H1 (cell line): Measurements from ENCODE around the gene REG3G. TPM values are rescaled to one million over a fixed set of nuclear protein-coding genes. Genes with fewer than 3 reads are reported as not detected.

ENCODE experiments used
- CTCF ChIA-PET: fragments of 300-600 bp; sonication (Branson Sonifier 250); formaldehyde crosslinking; loops from one replicate; lab custom pipeline; 2021; ENCODE audit not compliant: partially characterized antibody; lab: Charles Lee
- POLR2A ChIA-PET: fragments of 300-600 bp; sonication (Branson Sonifier 250); formaldehyde crosslinking; loops from one replicate; lab custom pipeline; 2021; ENCODE audit warnings: inconsistent platforms; ENCODE audit not compliant: partially characterized antibody; lab: Charles Lee
- DNase-seq, 2 experiments: peaks; one replicate each; pipeline versions ENCODE4 v3.0.0 to v3.0.0-alpha.2; 2010 to 2022; ENCODE audit warnings: low spot score in 2 of 2, low read depth in 1 of 2, mixed read lengths in 1 of 2
- FAIRE-seq: peaks from 2 replicates; lab custom pipeline; 2011; peaks lifted over from hg19 to GRCh38; lab: Jason Lieb, UNC
- H2AFZ ChIP-seq: 2 replicates; pipeline ENCODE4 v1.8.1; 2012; ENCODE audit warnings: low read length, inconsistent platforms
- H2AK5ac ChIP-seq: 2 replicates; pipeline ENCODE4 v1.6.1; 2013; ENCODE audit warnings: low read depth, low read length
- H2BK120ac ChIP-seq: replicated peaks from 2 replicates; pipeline ENCODE3; 2013; ENCODE audit warnings: low read depth, low read length, inconsistent platforms
- H2BK12ac ChIP-seq: 2 replicates; pipeline ENCODE4 v1.6.1; 2013; ENCODE audit warnings: low read depth, low read length
- H2BK15ac ChIP-seq: 2 replicates; pipeline ENCODE4 v1.6.1; 2013; ENCODE audit warnings: low read length
- H2BK20ac ChIP-seq: 2 replicates; pipeline ENCODE4 v1.6.1; 2013; ENCODE audit warnings: low read length
- H2BK5ac ChIP-seq: 2 replicates; pipeline ENCODE4 v1.6.1; 2013; ENCODE audit warnings: low read depth, low read length
- H3K14ac ChIP-seq: 2 replicates; pipeline ENCODE4 v1.6.1; 2013; ENCODE audit warnings: inconsistent platforms; ENCODE audit not compliant: insufficient read length
- H3K18ac ChIP-seq: 2 replicates; pipeline ENCODE4 v1.6.1; 2013; ENCODE audit warnings: low read length; ENCODE audit errors: extremely low read depth
- H3K23ac ChIP-seq: 2 replicates; pipeline ENCODE4 v1.6.1; 2013; ENCODE audit warnings: inconsistent platforms; ENCODE audit not compliant: insufficient read length
- H3K23me2 ChIP-seq: 2 replicates; pipeline ENCODE4 v1.6.1; 2013; ENCODE audit warnings: low read depth, low read length
- H3K27ac ChIP-seq: 2 replicates; pipeline ENCODE4 v1.6.1; 2011; ENCODE audit warnings: low read depth, low read length, inconsistent platforms
- H3K27me3 ChIP-seq, 4 experiments: replicated peaks in 1 of 4; 1 replicate in 1 of 4; 2 replicates in 3 of 4; pipeline versions ENCODE4 v1.6.1 to v1.8.1; 2011 to 2013; ENCODE audit warnings: low read length in 3 of 4, mild to moderate bottlenecking in 3 of 4, inconsistent platforms in 2 of 4, mixed read lengths in 2 of 4, moderate library complexity in 1 of 4; ENCODE audit not compliant: control insufficient read depth in 3 of 4, insufficient read depth in 3 of 4; ENCODE audit errors: extremely low read depth in 1 of 4
- H3K36me3 ChIP-seq, 4 experiments: 2 replicates each; pipeline versions ENCODE4 v1.6.1 to v1.8.1; 2011 to 2013; ENCODE audit warnings: mild to moderate bottlenecking in 4 of 4, low read length in 3 of 4, moderate library complexity in 2 of 4, control low read depth in 1 of 4, inconsistent platforms in 1 of 4; ENCODE audit not compliant: insufficient read depth in 4 of 4, control insufficient read depth in 2 of 4
- H3K4ac ChIP-seq: replicated peaks from 2 replicates; pipeline ENCODE3; 2013; ENCODE audit warnings: low read length, low read depth, mixed read lengths, inconsistent platforms; ENCODE audit not compliant: insufficient read length
- H3K4me1 ChIP-seq, 4 experiments: replicated peaks in 1 of 4; 1 replicate in 1 of 4; 2 replicates in 3 of 4; pipeline versions ENCODE4 v1.6.1 to v1.8.1; 2011 to 2013; ENCODE audit warnings: low read length in 3 of 4, inconsistent platforms in 2 of 4, mixed read lengths in 1 of 4; ENCODE audit not compliant: insufficient read depth in 4 of 4, control insufficient read depth in 3 of 4
- H3K4me2 ChIP-seq, 2 experiments: 2 replicates each; pipeline versions ENCODE4 v1.6.1 to v1.8.1; 2011 to 2013; ENCODE audit warnings: low read depth in 2 of 2, low read length in 2 of 2, control low read depth in 1 of 2, inconsistent platforms in 1 of 2, mild to moderate bottlenecking in 1 of 2; ENCODE audit not compliant: insufficient read depth in 1 of 2
- H3K4me3 ChIP-seq, 4 experiments: fragments of 200-600, 300-600 bp in 1 of 4; sonication (generic), shearing (Covaris generic), sonication (Bioruptor Twin) in 1 of 4; 2 replicates each; pipeline versions ENCODE4 v1.5.1 to v1.8.1; 2011 to 2016; ENCODE audit warnings: low read length in 4 of 4, low read depth in 3 of 4, control low read depth in 2 of 4, inconsistent platforms in 2 of 4, mild to moderate bottlenecking in 2 of 4, mixed read lengths in 1 of 4, moderate library complexity in 1 of 4; ENCODE audit not compliant: insufficient read depth in 2 of 4; ENCODE audit errors: extremely low read depth in 1 of 4
- H3K56ac ChIP-seq: replicated peaks from 2 replicates; pipeline ENCODE3; 2013; ENCODE audit warnings: low read depth, mild to moderate bottlenecking, mixed read lengths, low read length, inconsistent platforms; ENCODE audit not compliant: insufficient read length
- H3K79me1 ChIP-seq: 2 replicates; pipeline ENCODE4 v1.6.1; 2013; ENCODE audit warnings: low read depth, low read length, control low read depth
- H3K79me2 ChIP-seq, 2 experiments: 2 replicates each; pipeline versions ENCODE4 v1.6.1 to v1.8.1; 2012 to 2013; ENCODE audit warnings: low read length in 2 of 2, mild to moderate bottlenecking in 2 of 2, inconsistent platforms in 1 of 2; ENCODE audit not compliant: insufficient read depth in 2 of 2, control insufficient read depth in 1 of 2
- H3K9ac ChIP-seq, 4 experiments: replicated peaks in 1 of 4; 1 replicate in 1 of 4; 2 replicates in 3 of 4; pipeline versions ENCODE4 v1.6.1 to v1.8.1; 2011 to 2013; ENCODE audit warnings: low read depth in 3 of 4, low read length in 3 of 4, control low read depth in 2 of 4, mild to moderate bottlenecking in 2 of 4, moderate library complexity in 2 of 4, inconsistent platforms in 1 of 4; ENCODE audit errors: extremely low read depth in 1 of 4
- H3K9me3 ChIP-seq, 2 experiments: 2 replicates each; pipeline versions ENCODE4 v1.6.1 to v1.8.1; 2012 to 2013; ENCODE audit warnings: mild to moderate bottlenecking in 2 of 2, moderate library complexity in 2 of 2, control low read depth in 1 of 2, inconsistent platforms in 1 of 2, low read depth in 1 of 2, low read length in 1 of 2, mixed read lengths in 1 of 2; ENCODE audit not compliant: insufficient read depth in 2 of 2
- H4K20me1 ChIP-seq, 2 experiments: replicated peaks in 1 of 2; 2 replicates each; pipeline versions ENCODE3 to v1.8.1; 2011 to 2013; ENCODE audit warnings: inconsistent platforms in 2 of 2, low read length in 2 of 2, mild to moderate bottlenecking in 1 of 2; ENCODE audit not compliant: insufficient read depth in 2 of 2, control insufficient read depth in 1 of 2
- H4K5ac ChIP-seq: 2 replicates; pipeline ENCODE4 v1.6.1; 2013; ENCODE audit warnings: low read length, low read depth, mixed read lengths, inconsistent platforms; ENCODE audit not compliant: insufficient read length
- H4K8ac ChIP-seq: 2 replicates; pipeline ENCODE4 v1.8.0; 2013; ENCODE audit warnings: mild to moderate bottlenecking, moderate library complexity, low read length, inconsistent platforms; ENCODE audit not compliant: insufficient read depth; ENCODE audit errors: extremely low read depth
- H4K91ac ChIP-seq: replicated peaks from 2 replicates; pipeline ENCODE3; 2013; ENCODE audit warnings: low read length, mixed read lengths, inconsistent platforms; ENCODE audit not compliant: insufficient read length
- JUN ChIP-seq: IDR thresholded peaks from 2 replicates; pipeline ENCODE4 v1.6.1; 2011; ENCODE audit warnings: low read depth, mild to moderate bottlenecking, improper control_type of control experiment, low read length
- WGBS, 2 experiments: shearing (Covaris generic) in 1 of 2; methylation state at CpG; one replicate each; pipeline versions ENCODE4 v1.1.6 to v1.1.7; 2013 to 2015; ENCODE audit warnings: low lambda C conversion rate in 2 of 2, mixed read lengths in 2 of 2, inconsistent platforms in 1 of 2, low coverage in 1 of 2, missing lambda C conversion rate in 1 of 2; ENCODE audit not compliant: insufficient replicate concordance in 2 of 2, insufficient coverage in 1 of 2, insufficient read length in 1 of 2; ENCODE audit errors: extremely low coverage in 1 of 2, missing lambda C conversion rate in 1 of 2; 5-methylcytosine and 5-hydroxymethylcytosine counted together
- polyA plus RNA-seq, 7 experiments: library from polyadenylated mRNA; depleted of rRNA in 3 of 7; stranded (reverse) in 5 of 7; unstranded in 2 of 7; fragments of >200 nt in 5 of 7; fragments of 200-250 nt in 2 of 7; gene quantifications; 1 replicate in 5 of 7; 2 replicates in 1 of 7; 4 replicates in 1 of 7; pipeline versions ENCODE4 v1.2.1 to v1.2.3, GENCODE V29; 2011 to 2013; ENCODE audit warnings: missing spikeins in 2 of 7, mixed read lengths in 2 of 7
- total RNA-seq: library from RNA; stranded (reverse); fragmentation: NEBNext Ultra II Directional; extraction: Animal tissue kit (Norgen Biotek cat#: 25700); gene quantifications from 2 replicates; pipeline ENCODE4 v1.2.1, GENCODE V29; 2021

The REG3G gene
- total and polyA plus RNA-seq, 2 of the 8 experiments (the other 6 are each of a cell fraction or from before 2014, with no cell fraction given) = not detected

- 96% methylated on average over 2 of the region's 2 CpGs; no CpG with 5 or more reads in 1 of the 2 experiments for WGBS, 2 experiments
- no peaks in the 10 kb centered on the region for H3K79me2 ChIP-seq
- no peak for TF ChIP-seq JUN
Observed at GRCh38 chr2:78989051-78989450, 36.5 kb upstream of the REG3G start.

More at GRCh38 chr2:78989051-78989450, 36.5 kb upstream of the REG3G start:
- Histone ChIP-seq H3K9me3 (no peaks in the 10 kb centered on the region), H4K91ac (no peak overlapping the region), H3K4ac (no peak overlapping the region), H2BK12ac (no peak overlapping the region), H2AFZ (no peak overlapping the region), H3K27ac (no peak overlapping the region), H2BK120ac (no peak overlapping the region), H3K23ac (no peak overlapping the region), H3K18ac (no peak overlapping the region), H3K9ac (no peak overlapping the region), H2AK5ac (no peak overlapping the region), H3K4me2 (no peak overlapping the region), H4K8ac (no peak overlapping the region), H2BK5ac (no peak overlapping the region), H2BK15ac (no peak overlapping the region), H3K23me2 (peaks cover 10% of the 10 kb centered on the region), H3K4me1 (no peaks in the 10 kb centered on the region), H3K36me3 (no peaks in the 10 kb centered on the region), H3K27me3 (peaks cover 4 to 16% (median 16%) of the 10 kb centered on the region in 4 experiments), H2BK20ac (no peak overlapping the region), H3K4me3 (no peak overlapping the region), H4K5ac (no peak overlapping the region), H3K56ac (no peak overlapping the region), H3K14ac (no peak overlapping the region), H4K20me1 (no peaks in the 10 kb centered on the region), H3K79me1 (no peaks in the 10 kb centered on the region)
- FAIRE-seq = no peak
- no peak for DNase-seq
- CTCF ChIA-PET = interaction anchor here (1.3 to 8.1 kb wide), 6 partner anchors 8 to 951 kb away, joined by 3 to 67 read pairs (median 5); no protein-coding TSS in a partner anchor
- POLR2A ChIA-PET = no interaction called here
